HG02938 (cell line): ENCODE data around the gene ATP10A.

Source experiments
- ATAC-seq: cut with Tn5 transposase; IDR thresholded peaks from one replicate; pipeline ENCODE4 v1.9.1; 2021; ENCODE audit warnings: mild to moderate bottlenecking, moderate library complexity; ENCODE audit not compliant: unreplicated experiment

The ATP10A gene, protein sequence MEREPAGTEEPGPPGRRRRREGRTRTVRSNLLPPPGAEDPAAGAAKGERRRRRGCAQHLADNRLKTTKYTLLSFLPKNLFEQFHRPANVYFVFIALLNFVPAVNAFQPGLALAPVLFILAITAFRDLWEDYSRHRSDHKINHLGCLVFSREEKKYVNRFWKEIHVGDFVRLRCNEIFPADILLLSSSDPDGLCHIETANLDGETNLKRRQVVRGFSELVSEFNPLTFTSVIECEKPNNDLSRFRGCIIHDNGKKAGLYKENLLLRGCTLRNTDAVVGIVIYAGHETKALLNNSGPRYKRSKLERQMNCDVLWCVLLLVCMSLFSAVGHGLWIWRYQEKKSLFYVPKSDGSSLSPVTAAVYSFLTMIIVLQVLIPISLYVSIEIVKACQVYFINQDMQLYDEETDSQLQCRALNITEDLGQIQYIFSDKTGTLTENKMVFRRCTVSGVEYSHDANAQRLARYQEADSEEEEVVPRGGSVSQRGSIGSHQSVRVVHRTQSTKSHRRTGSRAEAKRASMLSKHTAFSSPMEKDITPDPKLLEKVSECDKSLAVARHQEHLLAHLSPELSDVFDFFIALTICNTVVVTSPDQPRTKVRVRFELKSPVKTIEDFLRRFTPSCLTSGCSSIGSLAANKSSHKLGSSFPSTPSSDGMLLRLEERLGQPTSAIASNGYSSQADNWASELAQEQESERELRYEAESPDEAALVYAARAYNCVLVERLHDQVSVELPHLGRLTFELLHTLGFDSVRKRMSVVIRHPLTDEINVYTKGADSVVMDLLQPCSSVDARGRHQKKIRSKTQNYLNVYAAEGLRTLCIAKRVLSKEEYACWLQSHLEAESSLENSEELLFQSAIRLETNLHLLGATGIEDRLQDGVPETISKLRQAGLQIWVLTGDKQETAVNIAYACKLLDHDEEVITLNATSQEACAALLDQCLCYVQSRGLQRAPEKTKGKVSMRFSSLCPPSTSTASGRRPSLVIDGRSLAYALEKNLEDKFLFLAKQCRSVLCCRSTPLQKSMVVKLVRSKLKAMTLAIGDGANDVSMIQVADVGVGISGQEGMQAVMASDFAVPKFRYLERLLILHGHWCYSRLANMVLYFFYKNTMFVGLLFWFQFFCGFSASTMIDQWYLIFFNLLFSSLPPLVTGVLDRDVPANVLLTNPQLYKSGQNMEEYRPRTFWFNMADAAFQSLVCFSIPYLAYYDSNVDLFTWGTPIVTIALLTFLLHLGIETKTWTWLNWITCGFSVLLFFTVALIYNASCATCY (N-terminal part only)

DNA sequence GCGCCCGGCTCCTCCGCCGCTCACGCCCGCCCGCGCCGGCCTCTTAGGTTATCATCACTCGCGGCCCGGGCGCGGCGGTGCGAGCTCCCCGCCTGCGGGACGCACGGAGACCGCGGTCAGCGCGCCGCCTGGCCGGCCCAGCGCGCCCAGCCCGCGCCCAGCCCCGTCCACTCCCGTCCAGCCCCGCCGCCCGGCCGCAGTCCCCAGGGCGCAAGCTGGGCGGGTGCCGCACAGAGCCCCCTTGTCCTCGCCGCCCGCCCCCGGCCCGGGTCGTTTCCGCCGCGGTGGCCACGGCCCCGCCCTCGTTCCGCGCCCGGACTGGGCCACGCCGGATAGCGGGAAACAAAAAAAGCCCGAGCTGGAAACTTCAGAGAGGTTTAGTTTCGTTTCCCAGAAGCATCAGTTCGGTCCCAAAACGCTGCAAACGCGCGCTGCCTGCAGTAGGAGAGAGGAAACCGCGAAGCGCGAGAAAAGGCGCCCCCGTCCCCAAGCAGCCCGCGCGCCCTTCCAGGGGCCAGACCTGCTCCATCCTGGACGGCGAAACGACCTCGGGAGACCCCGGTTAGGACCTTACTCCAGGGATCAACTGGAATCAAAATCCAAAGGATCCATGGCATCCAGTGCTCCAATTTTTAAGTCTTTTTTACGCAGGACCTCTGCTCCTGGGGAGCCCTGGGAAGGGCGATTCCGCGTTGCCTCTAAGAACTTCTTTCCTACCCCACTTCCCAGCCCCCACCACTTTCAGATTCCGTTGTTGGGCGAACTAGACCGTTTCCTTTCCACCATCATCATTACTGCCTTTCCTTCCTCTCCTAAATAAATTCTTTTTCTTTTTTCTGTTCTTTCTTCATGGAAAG, at the start of gene ATP10A:
ATP10A (minus strand) TSS at position 217 of the 857 bp plus-strand sequence. CDS start 231 bp downstream, outside the sequence.
- ATAC-seq, result no peak

DNA sequence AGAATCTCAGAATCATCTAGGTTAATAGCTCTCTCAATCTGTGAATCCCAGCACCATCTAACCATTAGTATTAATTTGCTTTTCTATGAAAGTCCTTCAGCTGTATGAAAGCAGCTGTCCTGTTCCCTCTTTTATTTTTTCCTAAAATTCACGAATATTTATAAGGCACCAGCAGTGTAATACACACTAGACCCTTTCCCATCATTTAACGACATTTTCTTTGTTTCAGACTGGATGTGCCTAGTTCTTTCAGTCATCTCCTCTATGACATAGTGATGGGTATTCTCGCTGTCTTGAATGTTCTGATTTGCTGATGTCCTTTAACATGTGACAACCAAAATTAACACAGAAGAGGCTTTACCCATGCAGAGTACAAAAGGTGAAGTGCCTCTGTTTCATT, 48.9 kb upstream of the ATP10A start:
- ATAC-seq, result no peak

DNA sequence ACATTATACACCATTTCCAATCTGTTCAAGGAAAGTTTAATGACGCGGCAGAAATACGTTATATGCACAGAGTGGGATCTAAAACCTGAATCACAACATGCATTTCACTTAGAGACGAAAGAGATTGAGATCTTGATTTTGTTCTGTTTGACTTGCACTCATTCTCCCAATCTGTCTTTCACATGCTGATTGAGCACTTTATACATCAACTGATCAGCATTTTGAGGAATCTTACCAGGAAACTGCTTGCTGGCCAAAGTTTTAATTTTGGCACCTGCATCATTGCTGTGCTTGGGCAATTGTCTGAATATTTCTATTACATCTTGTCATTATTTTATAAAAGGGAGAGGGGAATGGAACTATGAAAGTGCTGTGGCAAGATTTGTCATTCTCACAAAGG, 47.7 kb upstream of the ATP10A start:
- no peak for ATAC-seq

DNA sequence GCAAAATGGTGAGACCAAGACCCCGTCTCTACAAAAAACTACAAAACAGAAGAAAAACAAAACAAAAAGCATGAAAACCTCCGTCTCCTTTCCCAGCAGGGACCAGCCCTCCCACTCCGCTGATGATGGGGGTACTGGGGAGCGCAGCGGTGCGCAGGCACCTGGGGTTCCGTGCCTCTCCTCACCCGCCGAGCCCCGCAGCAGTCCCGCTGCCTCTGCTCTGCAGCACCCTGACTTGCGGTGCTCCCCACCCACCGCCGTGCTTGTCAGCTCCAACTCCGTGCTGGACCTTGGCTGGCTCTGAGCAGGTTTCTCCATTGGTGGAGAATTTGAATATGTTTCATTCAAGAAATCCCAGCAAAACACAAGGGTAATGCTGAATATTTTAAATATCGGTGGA, 46.7 kb upstream of the ATP10A start:
- ATAC-seq, result no peak

DNA sequence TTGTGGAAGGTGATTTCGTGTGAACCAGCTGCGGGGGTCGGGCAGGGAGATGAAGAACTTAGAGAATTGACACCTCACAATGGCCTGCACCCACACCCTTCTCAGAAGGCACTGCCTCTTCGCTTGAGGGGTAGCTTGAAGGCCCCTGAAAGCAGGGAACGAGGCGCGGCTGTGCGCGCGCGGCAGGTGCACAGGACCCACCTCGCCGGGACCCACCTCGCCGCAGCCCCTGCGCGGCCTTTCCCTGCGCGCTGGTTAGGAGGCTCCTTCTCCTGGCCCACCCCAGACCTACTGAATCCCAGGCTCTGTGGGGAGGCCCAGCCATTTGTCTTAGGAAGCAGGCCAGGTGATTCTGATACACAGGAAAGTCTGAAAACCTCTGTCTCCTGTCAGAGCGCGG, 46.2 kb upstream of the ATP10A start:
- ATAC-seq, result no peak

DNA sequence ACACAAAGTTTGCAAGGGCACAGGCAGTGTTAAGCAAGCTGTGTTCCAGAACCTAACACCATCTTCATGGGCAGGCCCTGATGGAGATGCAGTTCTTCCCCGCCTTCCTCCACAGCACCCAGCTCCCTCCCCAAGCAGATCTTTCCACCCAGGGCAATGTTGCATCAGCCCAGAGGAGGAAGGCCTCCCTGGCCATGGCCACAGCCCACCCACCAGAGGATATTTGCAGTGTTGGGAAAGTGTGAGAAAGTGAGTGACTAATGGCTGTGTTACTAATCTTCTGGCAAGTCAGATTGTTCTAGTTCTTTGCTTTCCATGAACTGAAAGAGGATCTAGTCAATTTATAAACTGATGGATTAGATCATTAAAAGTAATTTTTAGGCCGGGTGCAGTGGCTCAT, 42.0 kb upstream of the ATP10A start:
- no peak for ATAC-seq

DNA sequence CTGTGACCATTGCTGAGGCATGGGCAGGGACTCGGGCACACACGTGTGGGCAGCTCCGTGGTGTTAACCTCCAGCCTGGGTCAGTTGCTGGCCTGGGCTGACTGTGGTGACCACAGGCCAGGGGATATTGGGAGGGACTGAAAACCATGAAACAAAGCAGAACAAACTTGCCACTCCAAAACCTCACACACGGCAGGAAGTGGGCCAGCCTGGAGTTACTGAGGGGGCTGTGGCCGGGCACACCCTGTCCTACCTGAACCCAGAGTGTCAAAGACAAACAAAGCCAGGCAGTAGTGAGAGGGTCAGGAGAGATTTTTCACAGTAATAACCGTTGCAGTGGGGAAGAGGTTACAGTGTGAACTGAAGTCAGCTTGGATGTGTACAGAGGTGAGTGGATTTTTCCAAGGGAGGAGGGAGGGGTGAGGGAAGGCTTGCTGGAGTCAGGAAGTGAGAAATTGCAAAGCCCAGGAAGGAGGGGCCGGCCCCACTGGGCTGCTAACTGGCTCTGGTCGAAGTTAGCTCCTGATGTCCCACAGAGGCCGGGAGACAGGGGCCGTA, 40.0 kb upstream of the ATP10A start:
- ATAC-seq, result no peak

DNA sequence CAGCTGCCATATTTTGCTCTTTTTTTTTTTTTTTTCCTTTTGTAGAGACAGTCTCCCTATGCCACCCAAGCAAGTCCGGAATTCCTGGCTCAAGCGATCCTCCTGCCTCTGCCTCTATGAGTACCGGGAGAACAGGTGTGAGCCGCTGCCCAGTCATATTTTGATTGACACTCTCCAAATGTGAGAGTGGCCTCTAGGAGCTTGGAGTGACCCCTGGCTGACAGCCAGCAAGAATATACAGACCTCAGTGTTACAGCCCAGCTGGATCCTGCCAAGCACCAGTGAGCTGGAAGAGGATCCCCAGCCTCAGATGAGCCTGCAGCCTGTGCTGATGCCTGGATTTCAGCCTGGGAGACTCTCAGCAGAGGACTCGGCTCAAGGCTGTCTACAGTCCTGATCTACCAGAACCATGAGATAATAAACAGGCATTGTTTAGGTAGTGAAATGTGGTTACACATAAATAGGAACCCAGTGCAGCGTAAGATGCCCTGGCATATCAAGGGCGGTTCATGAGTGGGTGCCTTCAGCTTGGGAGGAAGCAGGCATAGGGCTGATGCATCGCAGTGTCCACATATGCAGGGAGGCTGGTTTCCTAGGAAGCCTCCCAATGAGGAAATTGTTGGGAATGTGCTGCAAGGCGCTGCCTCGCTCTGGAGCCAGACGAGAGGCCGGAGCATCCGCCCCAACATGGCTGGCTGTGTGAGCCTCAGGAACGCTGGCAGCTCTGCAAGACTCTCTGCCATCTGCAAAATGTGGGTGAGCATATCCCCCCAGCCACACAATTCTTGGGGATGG, 38.9 kb upstream of the ATP10A start:
- no peak for ATAC-seq

DNA sequence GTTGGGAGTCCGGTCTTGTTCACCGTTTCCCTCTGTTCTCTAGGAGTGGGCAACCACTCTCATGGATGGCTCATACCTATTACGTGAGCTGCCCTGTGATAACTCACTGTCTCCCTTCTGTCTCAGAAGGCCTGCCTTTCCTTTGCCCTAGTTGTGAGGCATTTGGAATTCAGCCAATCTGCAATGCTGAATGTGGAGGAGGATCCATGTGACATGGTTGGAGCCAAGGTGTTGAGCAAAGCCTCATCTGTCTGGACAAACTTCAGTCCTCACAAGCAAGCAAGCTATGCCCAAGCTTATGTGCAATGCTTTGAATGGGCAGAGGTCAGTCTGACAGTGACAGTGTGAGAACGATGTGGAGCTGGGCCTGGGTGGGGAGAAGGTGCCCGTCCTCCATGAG, 37.8 kb upstream of the ATP10A start:
- no peak for ATAC-seq

DNA sequence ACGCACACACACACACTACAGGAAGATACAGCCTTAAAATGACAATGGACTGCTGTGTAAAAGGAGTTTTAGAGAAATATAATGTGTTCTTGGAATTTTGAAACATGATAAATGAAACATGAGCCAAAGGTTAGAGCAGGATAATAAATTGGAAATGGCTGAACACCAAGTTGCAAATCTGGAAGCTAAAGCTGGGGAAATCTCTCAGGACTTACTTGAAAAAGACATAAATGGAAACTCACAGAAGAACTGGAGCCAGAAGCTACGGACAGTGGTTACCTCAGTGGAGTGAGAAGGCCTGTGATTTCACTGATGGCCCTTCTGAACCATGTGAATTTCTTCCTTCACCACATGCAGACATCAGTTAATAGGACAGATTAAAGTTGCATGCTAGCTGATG, 37.3 kb upstream of the ATP10A start:
- no peak for ATAC-seq

DNA sequence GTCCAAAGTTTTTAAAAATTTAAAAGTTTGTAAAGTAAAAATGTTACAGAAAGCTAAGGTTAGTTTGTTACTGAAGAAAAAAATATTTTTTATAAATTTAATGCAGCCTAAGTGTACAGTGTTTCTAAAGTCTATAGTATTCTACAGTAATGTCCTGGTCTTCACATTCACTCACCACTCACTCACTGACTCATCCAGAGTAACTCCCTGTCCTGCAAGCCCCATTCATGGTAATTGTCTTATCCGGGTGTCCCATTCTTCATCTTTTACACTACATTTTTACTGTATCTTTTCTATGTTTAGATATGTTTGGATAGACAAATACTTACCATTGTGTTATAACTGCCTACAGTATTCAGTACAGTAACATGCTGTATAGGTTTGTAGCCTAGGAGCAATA, 36.7 kb upstream of the ATP10A start:
- ATAC-seq, result no peak

DNA sequence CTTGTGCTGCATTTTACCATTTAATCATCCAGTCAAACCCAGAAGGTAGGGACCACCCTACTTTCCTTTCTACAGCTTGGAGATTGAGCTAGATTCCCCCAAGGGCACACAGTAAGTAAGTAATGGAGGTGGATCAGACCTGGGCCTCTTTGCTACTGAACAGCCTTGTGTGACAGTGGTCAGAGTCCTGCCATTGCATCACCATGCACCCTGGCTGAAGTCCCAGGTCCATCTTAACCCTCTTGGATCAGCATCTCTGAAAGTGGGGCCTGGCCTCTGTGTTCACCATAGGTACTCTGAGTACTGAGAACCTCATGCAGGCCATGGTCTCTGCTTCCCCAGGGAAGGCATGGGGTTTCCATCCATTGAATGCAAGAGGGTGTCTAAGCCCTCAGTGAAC, 34.5 kb upstream of the ATP10A start:
- no peak for ATAC-seq

DNA sequence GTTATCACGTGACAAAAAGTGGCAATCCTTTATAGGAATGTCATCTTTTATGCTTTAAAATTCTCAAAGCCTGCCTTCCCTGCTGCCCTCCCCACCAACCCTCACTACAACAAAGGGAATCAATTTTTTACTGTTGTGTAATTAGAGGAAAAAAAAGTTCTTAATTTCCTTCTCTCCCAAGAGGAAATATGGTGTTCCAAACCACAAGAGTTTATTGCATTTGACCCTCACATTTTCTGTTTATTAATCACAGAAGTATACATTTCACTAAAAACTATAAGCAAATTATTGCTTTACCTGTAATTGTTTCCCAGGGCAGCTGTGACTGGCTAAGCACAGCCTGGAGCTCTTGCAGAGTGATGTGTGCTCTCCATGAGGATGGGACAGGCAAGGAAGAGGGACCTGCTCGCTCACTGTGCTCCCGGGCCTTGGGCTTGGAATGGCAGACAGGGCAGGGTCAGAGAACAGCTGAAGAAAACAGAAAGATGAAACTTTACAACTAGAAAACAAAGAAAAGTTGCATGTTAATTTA, 31.3 kb upstream of the ATP10A start:
- ATAC-seq, result no peak

DNA sequence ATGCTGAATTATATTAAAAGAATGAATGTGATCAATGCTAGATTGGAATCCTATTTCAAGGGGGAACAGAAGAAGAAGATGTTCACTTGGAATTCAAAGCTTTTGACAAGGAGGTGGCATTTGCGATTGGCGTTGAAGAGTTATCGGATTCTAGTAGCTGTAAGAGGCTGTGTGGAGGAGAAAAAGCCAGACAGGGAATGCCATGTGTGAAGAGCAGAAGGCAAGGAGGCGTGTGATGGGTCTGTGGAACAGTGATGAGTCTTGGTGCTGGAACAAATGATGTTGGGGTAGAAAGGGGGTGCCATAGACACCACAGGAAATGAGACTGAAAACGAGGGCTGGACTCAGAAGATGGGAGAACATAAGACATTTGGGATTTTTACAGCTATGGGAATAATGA, 30.5 kb upstream of the ATP10A start:
- no peak for ATAC-seq

DNA sequence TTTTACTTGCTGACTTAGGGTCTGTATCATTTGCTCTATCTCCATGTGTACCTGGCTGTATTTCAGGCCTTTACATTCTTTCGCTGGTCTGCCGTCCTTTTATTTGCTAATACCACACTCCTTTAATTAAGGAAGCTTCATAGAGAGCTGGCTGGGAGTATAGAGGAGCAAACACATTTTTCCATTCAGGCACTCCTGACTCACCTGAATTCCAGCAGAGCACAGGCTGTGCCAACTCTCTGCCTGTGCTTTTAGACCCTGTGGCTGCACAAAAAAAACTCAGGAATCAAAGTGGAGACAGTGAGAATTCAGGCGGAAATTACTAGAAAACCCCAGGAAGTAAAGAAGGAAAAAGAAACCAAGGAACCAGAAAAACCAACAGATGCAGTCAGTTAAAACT, 29.0 kb upstream of the ATP10A start:
- no peak for ATAC-seq

DNA sequence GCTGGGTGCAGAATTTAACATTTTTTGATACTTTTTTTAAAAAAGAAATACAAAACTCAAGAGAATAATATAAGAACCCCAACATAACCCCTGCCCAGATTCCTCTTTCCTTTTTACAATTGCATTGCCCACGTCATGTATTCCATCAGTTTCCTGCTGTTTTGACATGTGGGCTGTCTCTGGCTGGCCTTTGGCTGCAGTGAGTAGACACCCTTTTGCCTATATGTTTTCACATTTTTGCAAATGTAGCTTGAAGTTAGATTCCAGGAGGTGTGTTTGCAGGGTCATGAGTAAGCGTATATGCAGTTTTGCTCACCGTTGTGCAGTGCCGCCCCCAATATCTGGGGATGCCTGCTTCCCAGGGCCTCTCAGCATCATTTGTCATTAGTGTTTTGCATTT, 28.0 kb upstream of the ATP10A start:
- no peak for ATAC-seq

DNA sequence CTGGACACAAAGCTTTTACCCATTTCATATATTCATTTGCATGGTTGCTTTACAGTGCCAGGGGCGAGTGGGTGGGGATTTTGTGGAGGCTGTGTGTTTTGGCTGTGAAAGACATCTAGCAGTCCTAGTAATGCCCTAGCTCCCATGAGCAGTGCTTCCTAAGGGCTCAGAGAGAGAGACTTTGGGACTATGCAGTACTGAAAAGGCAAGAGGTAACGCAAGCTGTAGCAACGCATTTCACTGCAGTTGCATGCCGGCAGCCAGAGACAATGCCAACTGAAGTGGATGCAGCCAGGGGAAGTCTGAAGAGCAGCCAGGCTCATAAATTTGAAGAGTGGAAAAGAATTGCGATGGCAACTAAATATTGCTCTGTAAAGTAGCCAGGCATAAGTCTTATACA, 27.4 kb upstream of the ATP10A start:
- no peak for ATAC-seq

DNA sequence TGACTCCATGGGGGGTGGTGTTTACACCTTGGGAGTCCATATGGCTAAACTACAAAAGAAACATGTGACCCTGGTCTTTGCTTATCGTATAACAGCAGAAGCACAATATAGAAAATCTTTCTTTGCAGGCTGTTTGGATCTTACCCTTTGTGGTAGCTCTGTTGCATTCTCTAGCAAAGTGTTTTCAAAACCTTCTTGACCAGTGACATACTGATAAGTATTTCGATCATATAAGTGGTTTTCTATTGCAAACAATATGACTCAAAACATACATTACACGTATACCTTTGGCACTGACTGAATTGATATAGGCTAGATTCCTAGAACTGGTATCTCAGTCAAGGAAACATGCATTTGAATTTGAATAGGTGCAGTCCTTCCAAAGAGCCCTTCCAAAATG, 24.7 kb upstream of the ATP10A start:
- ATAC-seq, result no peak

DNA sequence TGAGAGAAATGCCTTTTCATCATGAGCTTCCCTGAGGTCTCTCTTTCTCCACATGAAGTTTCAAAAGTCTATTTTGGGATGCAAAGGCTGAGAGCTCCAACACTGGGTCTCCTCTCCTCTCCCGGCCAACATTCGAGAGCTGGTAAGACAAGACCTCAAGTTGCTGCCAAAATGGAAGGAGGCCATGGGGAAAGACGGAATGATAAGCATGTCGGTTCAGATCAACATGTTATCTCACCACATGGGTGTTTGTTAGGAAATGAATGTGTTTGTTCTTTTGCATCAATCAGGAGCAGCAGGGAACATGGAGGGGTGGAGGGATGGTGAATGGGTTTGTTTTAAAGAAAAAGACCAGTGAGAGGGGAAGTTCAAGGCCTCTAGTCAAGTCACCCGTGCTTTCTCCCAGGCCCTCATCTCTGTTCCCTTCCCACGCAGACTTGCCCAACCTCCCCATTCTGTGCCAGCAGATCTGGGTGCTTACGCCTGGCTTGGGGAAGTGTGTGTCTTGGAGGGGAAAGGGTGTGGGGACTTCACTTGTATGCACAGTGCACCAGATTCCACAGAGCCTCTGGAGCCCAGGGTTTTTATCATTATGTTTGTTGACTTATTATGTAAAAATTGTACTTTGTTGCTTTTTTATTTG, 23.5 kb upstream of the ATP10A start:
- no peak for ATAC-seq
